ENCODE results near the gene GRIK4.

GRIK4 gene

GRCh38 chr11:121032546-121032945 is 521.0 kb downstream of the GRIK4 start:
- Histone ChIP-seq H3K36me3 (peaks cover 0 to 20% (median 0%) of the 10 kb centered on the region in 11 experiments; a peak in 6 of 22 replicates), H4K20me1 (peaks cover 0 to 98% (median 12%) of the 10 kb centered on the region in 11 experiments; a peak in 11 of 22 replicates), H3K4me1 (peaks cover 0 to 13% (median 9%) of the 10 kb centered on the region in 10 experiments; a peak in 12 of 20 replicates), H3K4me2 (no peak overlapping the region), H3K27me3 (no peaks in the 10 kb centered on the region), H3K9me3 (replicated peaks in 1 of 11) (peaks cover 0 to 7% (median 0%) of the 10 kb centered on the region in 11 experiments; a peak in 2 of 22 replicates), H3K4me3 (no peak overlapping the region), H3K27ac (no peak overlapping the region), H3K9ac (no peak overlapping the region)
- TF ChIP-seq Cebpa-rat (IDR thresholded peaks at IDR 0.05) = no peak

- Histone ChIP-seq H3K9ac (no peak overlapping the region), H4K20me1 (peaks cover 0 to 97% (median 9%) of the 10 kb centered on the region in 11 experiments; a peak in 10 of 22 replicates), H3K36me3 (peaks cover 0 to 20% (median 0%) of the 10 kb centered on the region in 11 experiments; a peak in 6 of 22 replicates), H3K4me2 (no peak overlapping the region), H3K27ac (no peak overlapping the region), H3K27me3 (no peaks in the 10 kb centered on the region), H3K9me3 (replicated peaks in 1 of 11) (peaks cover 0 to 7% (median 0%) of the 10 kb centered on the region in 11 experiments; a peak in 2 of 22 replicates), H3K4me1 (peaks cover 0 to 13% (median 9%) of the 10 kb centered on the region in 10 experiments; a peak in 12 of 20 replicates), H3K4me3 (no peak overlapping the region)
- no peak for TF ChIP-seq Cebpa-rat (IDR thresholded peaks at IDR 0.05)
Observed at GRCh38 chr11:121033635-121034034, 522.1 kb downstream of the GRIK4 start.

GRCh38 chr11:121035169-121035755 is 523.7 kb downstream of the GRIK4 start:
- H3K9me3 ChIP-seq (replicated peaks in 1 of 11) = peaks cover 0 to 7% (median 0%) of the 10 kb centered on the region in 11 experiments; a peak in 2 of 22 replicates
- peaks cover 0 to 20% (median 0%) of the 10 kb centered on the region in 11 experiments; a peak in 6 of 22 replicates for H3K36me3 ChIP-seq
- H3K4me3 ChIP-seq = no peak overlapping the region
- no peak overlapping the region for H3K27ac ChIP-seq
- TF ChIP-seq Cebpa-rat (IDR thresholded peaks at IDR 0.05) = no peak
- H3K4me1 ChIP-seq = peaks cover 0 to 5% (median under 1%) of the 10 kb centered on the region in 10 experiments; a peak in 6 of 20 replicates
- H3K4me2 ChIP-seq = no peak overlapping the region
- no peak overlapping the region for H3K9ac ChIP-seq
- no peaks in the 10 kb centered on the region for H3K27me3 ChIP-seq
- peaks cover 0 to 98% (median 9%) of the 10 kb centered on the region in 11 experiments; a peak in 11 of 22 replicates for H4K20me1 ChIP-seq

- H3K4me3 ChIP-seq = no peak overlapping the region
- 0 out of 20 replicates have a peak, but pooled peaks cover 0 to 5% (median 0%) of the 10 kb centered on the region in 10 experiments for H3K4me1 ChIP-seq
- no peak overlapping the region for H3K9ac ChIP-seq
- H3K27ac ChIP-seq = no peak overlapping the region
- no peak for TF ChIP-seq Cebpa-rat (IDR thresholded peaks at IDR 0.05)
- H4K20me1 ChIP-seq = peaks cover 0 to 96% (median 9%) of the 10 kb centered on the region in 11 experiments; a peak in 11 of 22 replicates
- peaks cover 0 to 15% (median 0%) of the 10 kb centered on the region in 11 experiments; a peak in 6 of 22 replicates for H3K36me3 ChIP-seq
- H3K27me3 ChIP-seq = no peaks in the 10 kb centered on the region
- peaks cover 0 to 7% (median 0%) of the 10 kb centered on the region in 11 experiments; a peak in 2 of 22 replicates for H3K9me3 ChIP-seq (replicated peaks in 1 of 11)
- H3K4me2 ChIP-seq = no peak overlapping the region
Observed at GRCh38 chr11:121035780-121036179, 524.2 kb downstream of the GRIK4 start.

- Histone ChIP-seq H3K4me3 (no peak overlapping the region), H3K9ac (no peak overlapping the region), H3K4me2 (no peak overlapping the region), H3K36me3 (peaks cover 0 to 5% (median 0%) of the 10 kb centered on the region in 11 experiments; a peak in 1 of 22 replicates), H3K9me3 (replicated peaks in 1 of 11) (no peaks in the 10 kb centered on the region), H4K20me1 (peaks cover 0 to 97% (median 9%) of the 10 kb centered on the region in 11 experiments; a peak in 11 of 22 replicates), H3K27me3 (no peaks in the 10 kb centered on the region), H3K4me1 (0 out of 20 replicates have a peak, but pooled peaks cover 0 to 5% (median 0%) of the 10 kb centered on the region in 10 experiments), H3K27ac (no peak overlapping the region)
- no peak for TF ChIP-seq Cebpa-rat (IDR thresholded peaks at IDR 0.05)
Observed at GRCh38 chr11:121037016-121037415, 525.5 kb downstream of the GRIK4 start.
